Astrocyte (in vitro differentiated cells and primary cell): ENCODE data around the gene S1PR3.

Experiments
- EZH2 ChIP-seq: IDR thresholded peaks from 2 replicates; pipeline ENCODE4 v1.6.1; 2012; ENCODE audit warnings: mild to moderate bottlenecking, low read length, inconsistent platforms; ENCODE audit not compliant: insufficient read depth
- TF ChIP-seq, protein P1 (sequence below): IDR thresholded peaks from 2 replicates; pipeline ENCODE4 v1.5.1; 2011; ENCODE audit warnings: low read depth, mild to moderate bottlenecking, inconsistent platforms, low read length, moderate library complexity; ENCODE audit not compliant: insufficient read depth

- TF ChIP-seq, protein P1, sequence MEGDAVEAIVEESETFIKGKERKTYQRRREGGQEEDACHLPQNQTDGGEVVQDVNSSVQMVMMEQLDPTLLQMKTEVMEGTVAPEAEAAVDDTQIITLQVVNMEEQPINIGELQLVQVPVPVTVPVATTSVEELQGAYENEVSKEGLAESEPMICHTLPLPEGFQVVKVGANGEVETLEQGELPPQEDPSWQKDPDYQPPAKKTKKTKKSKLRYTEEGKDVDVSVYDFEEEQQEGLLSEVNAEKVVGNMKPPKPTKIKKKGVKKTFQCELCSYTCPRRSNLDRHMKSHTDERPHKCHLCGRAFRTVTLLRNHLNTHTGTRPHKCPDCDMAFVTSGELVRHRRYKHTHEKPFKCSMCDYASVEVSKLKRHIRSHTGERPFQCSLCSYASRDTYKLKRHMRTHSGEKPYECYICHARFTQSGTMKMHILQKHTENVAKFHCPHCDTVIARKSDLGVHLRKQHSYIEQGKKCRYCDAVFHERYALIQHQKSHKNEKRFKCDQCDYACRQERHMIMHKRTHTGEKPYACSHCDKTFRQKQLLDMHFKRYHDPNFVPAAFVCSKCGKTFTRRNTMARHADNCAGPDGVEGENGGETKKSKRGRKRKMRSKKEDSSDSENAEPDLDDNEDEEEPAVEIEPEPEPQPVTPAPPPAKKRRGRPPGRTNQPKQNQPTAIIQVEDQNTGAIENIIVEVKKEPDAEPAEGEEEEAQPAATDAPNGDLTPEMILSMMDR, result no peak
- no peak for TF ChIP-seq EZH2
Observed at GRCh38 chr9:89037346-89037745, 46.1 kb downstream of the S1PR3 start.
